GM20000 (cell line): ENCODE results near the gene MYH1.
"Not testable (repeated sequence)": the region's sequence is repeated elsewhere in the genome, so short reads cannot be mapped to it uniquely, and the experiment has no call there.

Source experiments
- DNase-seq: peaks from one replicate; pipeline ENCODE4 v3.0.0; 2012; ENCODE audit warnings: low spot score
- TF ChIP-seq, protein P1 (sequence below): IDR thresholded peaks from 2 replicates; pipeline ENCODE4 v1.5.1; 2012; ENCODE audit warnings: mild to moderate bottlenecking, control low read depth; ENCODE audit errors: extremely low read depth, missing control alignments

Gene MYH1

DNA sequence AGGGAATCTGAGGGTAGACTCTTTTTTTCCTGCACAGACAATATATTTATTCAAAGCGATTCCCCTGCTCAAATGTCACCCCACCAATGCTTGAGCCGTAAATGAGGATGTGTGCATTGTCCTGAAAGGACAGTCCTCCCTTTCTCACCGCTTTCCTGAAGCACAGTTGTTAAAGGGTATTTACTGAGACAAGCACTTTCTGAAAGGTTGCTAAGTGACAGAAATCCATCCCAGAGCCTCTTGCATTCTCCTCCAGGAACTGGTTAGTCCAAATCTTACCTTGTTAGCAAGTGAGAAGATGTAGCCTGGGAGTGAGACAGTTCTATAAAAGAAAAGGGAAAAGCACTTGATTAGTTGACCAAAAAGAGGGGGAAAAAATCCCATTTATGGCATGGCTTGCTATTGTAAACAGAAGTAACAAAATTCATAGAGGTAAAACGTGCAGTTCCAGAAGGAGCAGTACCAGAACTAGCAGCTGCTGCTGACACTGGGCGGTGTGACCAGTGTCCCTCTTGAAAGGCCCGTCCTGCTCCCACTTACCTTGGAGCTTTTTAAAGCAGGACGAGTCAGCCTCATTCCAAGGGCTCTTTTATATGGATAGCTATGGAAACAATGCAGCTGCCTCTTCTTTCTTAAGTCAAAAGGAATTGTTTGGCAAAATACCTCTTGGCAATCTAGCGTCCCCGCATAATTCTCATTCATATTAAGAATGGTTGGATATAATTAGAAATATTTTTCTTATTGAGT, 30.9 kb upstream of the MYH1 start, which contains the start of gene MYH2:
TSS of gene MYH2 (minus strand) at position 563 of the 747 bp plus-strand sequence. CDS start 1,738 bp downstream, outside the sequence.
- TF ChIP-seq, protein P1, sequence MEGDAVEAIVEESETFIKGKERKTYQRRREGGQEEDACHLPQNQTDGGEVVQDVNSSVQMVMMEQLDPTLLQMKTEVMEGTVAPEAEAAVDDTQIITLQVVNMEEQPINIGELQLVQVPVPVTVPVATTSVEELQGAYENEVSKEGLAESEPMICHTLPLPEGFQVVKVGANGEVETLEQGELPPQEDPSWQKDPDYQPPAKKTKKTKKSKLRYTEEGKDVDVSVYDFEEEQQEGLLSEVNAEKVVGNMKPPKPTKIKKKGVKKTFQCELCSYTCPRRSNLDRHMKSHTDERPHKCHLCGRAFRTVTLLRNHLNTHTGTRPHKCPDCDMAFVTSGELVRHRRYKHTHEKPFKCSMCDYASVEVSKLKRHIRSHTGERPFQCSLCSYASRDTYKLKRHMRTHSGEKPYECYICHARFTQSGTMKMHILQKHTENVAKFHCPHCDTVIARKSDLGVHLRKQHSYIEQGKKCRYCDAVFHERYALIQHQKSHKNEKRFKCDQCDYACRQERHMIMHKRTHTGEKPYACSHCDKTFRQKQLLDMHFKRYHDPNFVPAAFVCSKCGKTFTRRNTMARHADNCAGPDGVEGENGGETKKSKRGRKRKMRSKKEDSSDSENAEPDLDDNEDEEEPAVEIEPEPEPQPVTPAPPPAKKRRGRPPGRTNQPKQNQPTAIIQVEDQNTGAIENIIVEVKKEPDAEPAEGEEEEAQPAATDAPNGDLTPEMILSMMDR = no peak
- no peak for DNase-seq

DNA sequence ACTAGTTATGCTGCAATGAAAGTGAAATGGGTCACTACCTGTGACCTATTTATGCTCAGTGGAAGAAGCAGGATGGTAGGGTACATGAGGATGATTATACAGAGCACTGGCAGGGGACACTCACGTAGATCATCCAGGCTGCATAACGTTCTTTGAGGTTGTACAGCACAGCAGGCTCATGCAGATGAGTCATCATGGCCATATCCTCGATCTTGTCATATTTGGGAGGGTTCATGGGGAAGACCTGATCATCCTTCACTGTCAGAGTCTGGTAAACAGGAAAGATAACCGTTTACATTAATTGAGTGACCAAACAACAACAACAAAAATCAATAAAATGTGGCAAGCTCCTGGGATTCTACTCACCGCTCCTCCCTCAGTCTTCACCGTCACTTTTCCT, 29.0 kb upstream of the MYH1 start:
- no peak for DNase-seq
- TF ChIP-seq, protein P1 = no peak

DNA sequence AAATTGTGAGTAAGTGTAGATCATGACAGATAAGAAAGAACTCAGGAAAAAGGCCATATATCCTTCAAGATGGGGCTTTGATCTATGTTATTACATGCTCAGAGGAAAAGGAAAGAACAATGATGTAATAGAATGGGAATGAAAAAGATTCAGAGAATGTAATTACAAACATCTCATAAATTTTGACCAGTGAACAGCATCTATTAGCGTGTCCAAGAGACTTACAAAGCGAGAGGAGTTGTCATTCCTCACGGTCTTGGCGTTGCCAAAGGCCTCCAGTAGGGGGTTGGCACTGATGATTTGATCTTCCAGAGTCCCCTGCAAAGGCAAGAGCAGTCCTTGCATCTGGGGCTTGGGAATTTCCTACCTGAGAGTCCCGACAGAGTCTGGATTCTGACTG, 25.1 kb upstream of the MYH1 start:
- DNase-seq = not testable (repeated sequence)

DNA sequence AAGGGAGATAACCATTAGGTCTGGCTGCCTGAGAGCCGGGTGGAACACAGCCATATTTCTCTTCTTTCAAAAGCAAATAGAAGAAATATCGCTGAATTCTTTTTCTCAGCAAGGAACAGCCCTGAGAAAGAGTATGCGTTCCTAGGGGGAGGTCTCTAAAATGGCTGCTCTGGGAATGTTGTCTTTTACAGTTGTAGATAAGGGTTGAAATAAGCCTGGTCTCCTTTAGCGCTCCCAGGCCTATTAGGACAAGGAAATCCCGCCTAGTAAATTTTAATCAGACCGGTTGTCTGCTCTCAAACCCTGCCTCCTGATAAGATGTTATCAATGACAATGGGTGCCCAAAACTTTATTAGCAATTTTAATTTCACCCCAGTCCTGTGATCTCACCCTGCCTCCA, 22.8 kb upstream of the MYH1 start:
- not testable (repeated sequence) for DNase-seq

DNA sequence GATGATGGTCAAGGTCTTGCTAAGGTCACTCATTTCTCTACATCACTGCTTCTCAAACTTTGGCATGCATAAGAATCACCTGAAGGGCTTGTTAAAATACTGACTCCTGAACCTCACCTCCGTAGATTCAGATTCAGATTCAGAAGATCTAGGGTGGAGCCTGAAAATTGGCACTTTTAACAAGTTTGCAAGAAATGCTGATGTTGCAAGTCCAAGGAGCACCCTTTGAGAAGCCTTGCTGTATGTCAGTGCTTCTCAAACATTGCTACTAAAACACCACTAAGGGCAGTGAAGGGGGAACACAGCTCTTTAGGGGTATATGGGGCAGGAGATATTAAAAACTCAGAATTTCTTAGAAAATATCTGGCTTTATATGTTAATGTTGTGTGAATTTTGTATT, 13.7 kb upstream of the MYH1 start:
- TF ChIP-seq, protein P1 = no peak
- DNase-seq = no peak

DNA sequence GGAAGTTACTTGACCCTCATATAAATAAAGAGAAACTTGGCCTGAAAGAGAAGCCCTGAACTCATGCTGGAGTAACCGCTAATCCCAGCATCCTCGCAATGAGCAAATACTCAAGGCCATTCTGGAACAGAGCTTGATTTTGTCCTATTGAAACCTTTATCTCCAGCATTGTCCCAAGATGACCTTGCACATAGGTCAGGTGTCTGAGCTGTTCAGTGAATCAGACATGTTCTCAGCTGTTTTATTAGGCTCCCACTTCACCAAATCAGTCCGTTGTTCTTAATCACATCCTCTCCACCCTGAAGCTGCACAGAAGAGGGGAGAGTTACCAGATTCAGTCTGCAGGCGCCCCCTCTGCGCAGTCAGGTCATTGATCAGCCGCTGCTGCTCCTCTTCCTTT, 9.1 kb upstream of the MYH1 start:
- no peak for DNase-seq
- TF ChIP-seq, protein P1 = no peak

DNA sequence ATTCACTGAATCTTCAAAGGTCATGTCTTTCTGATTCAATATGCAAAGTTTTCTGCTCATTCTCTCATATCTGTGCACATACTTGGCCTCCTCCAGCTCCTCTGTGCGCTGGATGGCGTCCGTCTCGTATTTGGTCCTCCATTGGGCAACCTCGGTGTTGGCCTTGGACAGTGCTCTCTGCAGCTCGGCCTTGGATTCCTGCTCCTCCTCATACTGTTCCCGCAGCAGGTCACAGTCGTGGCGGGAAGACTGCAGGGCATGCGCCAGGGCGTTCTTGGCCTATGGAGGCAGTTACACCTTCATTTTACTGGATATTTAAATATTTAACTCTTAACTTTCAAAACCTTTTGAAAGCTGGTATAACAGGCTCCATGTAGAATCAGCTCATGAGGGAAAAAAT, 8.2 kb upstream of the MYH1 start:
- TF ChIP-seq, protein P1 = no peak
- no peak for DNase-seq

DNA sequence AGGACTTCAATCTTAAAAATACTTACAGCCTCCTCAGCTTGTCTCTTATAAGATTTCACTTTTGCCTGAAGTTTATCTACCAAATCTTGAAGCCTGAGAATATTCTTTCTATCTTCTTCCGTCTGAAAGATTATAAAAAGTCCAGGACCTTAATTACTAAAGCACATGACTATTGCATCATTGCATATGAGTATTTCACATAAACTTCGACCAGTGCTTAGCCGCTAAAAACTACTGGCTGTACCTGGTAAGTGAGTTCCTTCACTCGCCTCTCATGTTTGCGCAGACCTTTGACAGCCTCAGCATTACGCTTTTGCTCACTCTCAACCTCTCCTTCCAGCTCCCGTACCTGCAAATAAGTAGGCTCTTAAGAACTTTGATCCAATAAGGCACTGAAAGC, 4.7 kb upstream of the MYH1 start:
- no peak for DNase-seq
- TF ChIP-seq, protein P1 = no peak
